T-helper 2 cell (primary cell): ENCODE data around the gene YEATS4.
"Not testable (repeated sequence)": the region's sequence is repeated elsewhere in the genome, so short reads cannot be mapped to it uniquely, and the experiment has no call there.

Source experiments
- DNase-seq, 5 experiments: peaks; one replicate each; pipeline versions ENCODE4 v3.0.0 to v3.0.0-alpha.2; 2012 to 2022
- total RNA-seq, 2 donors: gene quantifications; one replicate each; lab custom pipeline; 2026; lab: John Stamatoyannopoulos, UW

The YEATS4 gene
- 21.5 to 23.9 reads per million in 2 donors for total RNA-seq

DNA sequence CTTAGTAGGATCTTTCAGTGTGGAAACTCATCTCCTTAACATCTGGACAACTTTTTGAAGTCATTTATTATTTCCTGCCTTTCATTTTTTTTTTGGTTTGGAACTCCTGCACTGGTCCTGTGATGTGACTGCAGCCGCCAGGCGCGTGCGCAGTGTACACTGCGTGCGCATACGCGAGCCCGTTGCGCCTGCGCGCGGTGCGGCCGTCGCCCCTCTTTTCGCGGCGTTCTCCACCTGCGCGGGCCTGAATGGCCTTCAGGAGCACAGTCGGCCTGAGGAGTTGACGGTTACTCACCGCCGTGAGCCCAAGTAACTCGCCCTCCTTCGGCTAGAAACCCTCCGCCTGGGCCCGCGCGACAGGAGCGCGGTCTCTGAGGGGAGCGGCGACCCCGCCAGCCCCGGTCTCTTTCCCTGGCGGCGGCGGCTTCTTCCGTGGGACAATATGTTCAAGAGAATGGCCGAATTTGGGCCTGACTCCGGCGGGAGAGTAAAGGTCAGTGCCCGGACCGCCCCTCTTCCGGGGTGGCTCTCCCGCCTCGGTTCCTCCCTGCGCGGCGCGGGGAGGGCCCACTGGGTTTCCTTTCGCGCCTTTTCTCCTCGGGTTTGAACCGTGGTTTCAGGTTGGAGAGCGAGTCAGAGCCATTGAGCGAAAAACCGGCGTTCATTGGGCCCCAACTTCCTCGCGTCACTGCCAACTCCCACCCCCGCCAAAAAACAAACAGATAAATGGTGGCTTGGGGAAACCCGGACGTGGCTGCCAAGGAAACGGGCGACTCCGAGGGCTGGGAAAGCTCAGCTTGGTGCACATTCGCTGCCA, at the start of gene YEATS4:
YEATS4 (plus strand) TSS at position 213 of the 817 bp plus-strand sequence; CDS start at position 443, 230 bp downstream.
- DNase-seq: peak; percentile 72 to 98 (median 77)

GRCh38 chr12:69313209-69313608, 46.3 kb upstream of the YEATS4 start:
- DNase-seq: no peak

DNA sequence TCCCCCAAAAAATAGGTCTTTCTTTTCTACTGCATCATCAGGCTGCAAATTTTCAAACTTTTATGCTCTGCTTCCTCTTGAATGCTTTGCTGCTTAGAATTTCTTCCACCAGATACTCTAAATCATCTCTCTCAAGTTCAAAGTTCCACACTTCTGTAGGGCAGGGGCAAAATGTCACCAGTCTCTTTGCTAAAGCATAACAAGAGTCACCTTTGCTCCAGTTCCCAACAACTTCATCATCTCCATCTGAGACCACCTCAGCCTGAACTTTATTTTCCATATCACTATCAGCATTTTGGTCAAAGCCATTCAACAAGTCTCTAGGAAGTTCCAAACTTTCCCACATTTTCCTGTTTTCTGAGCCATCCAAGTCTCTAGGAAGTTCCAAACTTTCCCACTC, 42.8 kb upstream of the YEATS4 start:
- not testable (repeated sequence) for DNase-seq

GRCh38 chr12:69317233-69317632, 42.3 kb upstream of the YEATS4 start:
- not testable (repeated sequence) for DNase-seq

- no peak for DNase-seq
These were observed 41.3 kb upstream of the YEATS4 start for GRCh38 chr12:69318225-69318624.

DNA sequence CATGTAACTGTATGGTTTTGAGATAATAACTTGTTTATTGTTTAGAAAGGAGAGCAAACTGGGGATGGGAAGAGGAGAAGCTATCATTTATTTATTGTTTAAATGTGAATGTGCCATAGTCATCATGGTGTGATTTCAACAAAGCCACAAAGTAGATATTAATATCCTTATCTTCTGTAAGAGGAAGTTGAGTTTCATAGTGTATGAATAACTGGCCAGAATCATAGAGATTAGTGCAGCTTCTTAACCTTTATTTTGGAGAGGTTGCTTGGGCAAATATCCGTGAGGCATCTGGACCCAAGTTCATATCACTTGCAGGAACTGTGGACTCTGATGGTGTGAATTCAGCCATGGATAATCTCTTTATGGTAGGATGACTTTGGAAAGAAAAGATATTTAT, 38.2 kb upstream of the YEATS4 start:
- peak in 1 of 5 experiments; percentile 23 for DNase-seq

- DNase-seq: peak in 1 of 5 experiments; percentile 74
These were observed 34.6 kb upstream of the YEATS4 start for GRCh38 chr12:69324797-69325466.

DNA sequence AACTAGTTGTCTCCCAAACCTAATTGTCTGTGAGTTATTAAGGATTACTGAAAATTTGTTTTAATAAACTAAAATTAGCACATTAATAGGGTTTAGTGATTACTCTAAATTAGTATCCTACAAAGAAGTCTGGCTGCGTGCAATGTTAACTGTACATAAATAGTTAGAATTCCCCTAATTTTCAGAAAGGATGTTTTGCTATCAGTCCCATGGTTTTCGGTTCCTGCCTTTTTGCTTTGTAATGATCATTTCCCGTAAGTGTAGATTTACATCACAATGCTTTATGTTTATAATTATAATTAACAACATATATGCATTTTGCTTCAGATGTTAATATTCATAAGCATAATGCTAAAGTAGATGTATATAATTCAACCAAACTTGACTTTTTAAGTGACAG, 31.1 kb upstream of the YEATS4 start:
- no peak for DNase-seq

- peak in 2 of 5 experiments; percentile 24 to 91 for DNase-seq
These were observed 29.7 kb upstream of the YEATS4 start for GRCh38 chr12:69329669-69330428.

DNA sequence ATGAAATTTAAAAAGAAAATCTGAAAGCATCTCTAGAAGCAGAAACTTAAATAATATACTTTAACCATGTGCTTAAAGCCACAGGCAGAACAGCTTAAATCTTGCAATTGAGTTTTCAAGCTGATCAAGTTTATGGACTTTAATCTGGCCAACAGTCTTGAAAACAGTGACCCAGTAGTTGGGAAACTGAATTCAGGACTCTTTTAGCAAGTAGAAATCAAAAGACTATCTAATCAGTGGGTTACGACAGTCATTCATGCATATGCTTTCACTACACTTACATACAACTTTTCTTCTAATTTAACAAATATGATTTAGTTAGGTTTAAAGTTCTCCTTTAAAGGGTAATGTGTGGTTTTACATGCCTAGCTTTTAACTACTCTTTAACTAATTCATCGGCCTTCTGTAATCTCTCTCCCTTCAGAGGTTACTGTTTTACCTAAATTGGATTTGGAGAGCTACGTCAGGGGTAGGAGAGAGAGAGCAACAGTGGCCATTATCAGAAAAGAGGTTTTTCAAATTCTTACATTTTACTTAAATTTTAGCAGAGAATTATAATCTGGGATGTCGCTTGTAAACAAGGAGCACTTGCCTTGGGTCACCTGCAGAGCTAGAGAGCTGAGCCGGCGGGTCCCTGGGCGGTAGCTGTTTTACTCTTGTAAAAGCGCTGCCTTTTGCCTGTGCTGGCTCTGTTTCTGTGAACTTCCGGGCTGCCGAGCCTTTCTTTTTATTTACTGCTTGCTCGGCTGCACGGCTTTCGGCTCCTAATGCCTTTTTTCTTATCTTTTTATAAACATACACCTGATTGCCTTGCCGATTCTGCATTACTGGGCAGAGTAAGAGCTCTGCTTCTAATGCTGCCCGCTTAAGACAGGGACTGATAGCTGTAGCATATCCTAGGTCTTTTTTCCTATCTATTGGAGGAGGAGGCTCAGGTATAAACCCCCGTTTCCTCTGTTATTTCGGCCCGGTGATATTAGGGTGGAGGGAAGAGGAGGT, 28.8 kb upstream of the YEATS4 start:
- peak; percentile 15 to 88 (median 33) for DNase-seq

GRCh38 chr12:69331519-69331908, 28.0 kb upstream of the YEATS4 start:
- DNase-seq: no peak

DNA sequence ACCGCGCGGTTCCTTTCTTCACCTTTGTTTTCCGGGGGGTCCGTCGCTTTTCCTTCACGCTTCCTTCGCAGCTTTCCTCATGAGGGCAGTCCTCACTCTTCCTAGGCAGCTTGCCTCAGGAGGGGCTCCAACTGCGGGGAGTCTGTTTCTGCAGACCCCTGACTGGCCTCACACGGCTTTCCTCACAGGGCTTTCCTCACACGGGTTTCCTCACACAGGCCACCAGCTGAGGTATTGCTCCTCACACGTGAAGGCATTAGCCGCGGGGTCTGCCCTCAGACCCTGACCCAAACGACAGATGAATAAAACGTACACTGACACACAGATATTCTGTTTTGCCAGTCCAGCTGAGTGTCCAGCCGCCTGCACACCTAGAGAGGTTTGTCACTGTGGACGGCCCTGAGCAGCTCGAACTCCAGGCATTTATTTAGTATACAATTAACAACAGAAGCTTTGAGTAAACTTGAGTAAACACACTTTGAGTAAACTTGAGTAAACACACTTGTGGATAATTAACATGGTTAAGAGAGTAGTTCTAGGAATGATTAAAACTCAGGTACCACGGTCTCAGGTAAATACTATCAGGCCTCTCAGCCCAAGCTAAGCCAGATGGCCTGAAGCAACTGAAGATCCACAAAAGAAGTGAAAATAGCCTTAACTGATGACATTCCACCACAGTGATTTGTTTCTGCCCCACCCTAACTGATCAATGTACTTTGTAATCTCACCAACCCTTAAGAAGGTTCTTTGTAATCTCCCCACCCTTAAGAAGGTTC, 27.4 kb upstream of the YEATS4 start:
- DNase-seq: no peak

DNA sequence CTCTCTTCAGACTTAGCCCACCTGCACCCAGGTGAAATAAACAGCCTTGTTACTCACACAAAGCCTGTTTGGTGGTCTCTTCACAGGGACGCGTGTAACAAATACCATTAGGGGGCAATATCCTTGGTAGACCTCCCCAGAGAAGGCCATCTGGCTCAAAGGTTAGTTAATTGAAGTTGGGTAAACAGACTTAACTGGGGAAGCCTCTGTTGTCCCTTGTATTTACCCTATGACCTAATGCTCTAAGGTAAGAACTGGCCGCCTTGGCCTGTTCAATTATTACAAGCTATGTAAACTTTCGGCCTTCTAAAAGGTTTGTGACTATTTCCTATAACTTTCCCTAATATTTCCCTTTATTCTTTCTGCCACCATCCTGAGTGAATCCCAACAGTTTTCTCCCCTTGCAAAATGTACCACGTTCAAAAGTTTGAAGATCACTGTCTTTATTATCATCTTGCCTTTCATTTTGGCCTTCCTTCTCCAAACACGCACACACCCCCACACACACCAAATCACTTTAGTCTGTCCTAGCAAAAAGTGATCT, 26.7 kb upstream of the YEATS4 start:
- no peak for DNase-seq

DNA sequence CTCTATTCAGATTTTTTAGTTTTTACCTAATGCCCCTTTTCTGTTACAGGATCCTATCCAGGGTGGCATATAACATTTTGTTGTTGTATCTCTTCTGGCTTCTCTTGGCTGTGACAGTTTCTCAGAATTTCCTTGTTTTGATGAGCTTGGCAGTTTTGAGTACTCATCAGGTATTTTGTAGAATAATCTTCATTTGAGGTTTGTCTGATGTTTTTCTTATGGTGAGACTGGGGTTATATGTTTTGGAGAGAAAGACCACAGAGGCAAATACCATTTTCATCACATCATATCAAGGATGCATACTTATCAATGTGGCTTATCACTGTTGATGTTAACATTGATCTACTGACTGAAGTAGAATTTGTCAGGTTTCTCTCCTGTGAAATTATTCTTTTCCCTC, 25.4 kb upstream of the YEATS4 start:
- peak in 1 of 5 experiments; percentile 90 for DNase-seq

DNA sequence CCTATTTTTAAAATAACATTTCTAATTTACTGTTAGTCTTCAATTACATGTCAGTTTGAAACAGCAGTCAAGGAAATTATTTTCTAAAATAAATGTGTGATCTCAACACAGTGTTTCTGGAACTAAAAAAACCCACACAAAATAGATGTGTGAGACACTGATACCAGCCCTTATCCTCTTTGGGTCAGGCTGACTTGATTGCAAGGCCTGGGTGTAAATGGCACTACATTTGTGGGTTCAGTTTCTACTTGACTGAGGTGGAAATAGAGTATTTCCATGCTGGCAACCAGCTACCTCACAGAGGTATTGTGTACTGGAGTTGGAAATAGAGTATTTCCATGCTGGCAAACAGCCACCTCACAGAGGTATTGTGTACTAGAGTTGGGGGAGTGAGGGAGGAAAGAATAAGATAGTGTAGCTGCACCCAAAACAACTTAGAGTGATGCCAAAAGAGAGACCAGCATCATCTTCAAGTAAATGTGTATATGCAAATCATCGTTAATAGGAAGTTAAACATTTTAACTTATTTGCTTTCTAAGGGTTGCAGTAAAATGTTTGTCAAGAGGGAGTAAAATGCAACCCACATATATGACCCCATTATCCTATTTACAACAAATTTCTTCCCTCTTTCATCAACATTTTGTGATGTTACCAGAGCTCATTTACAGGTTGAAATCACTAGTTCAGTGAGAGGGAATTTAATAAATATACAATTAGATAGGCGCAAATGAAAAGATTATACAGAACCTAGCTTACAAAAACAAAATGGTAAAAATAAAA, 22.0 kb upstream of the YEATS4 start:
- DNase-seq: peak in 1 of 5 experiments; percentile 62

DNA sequence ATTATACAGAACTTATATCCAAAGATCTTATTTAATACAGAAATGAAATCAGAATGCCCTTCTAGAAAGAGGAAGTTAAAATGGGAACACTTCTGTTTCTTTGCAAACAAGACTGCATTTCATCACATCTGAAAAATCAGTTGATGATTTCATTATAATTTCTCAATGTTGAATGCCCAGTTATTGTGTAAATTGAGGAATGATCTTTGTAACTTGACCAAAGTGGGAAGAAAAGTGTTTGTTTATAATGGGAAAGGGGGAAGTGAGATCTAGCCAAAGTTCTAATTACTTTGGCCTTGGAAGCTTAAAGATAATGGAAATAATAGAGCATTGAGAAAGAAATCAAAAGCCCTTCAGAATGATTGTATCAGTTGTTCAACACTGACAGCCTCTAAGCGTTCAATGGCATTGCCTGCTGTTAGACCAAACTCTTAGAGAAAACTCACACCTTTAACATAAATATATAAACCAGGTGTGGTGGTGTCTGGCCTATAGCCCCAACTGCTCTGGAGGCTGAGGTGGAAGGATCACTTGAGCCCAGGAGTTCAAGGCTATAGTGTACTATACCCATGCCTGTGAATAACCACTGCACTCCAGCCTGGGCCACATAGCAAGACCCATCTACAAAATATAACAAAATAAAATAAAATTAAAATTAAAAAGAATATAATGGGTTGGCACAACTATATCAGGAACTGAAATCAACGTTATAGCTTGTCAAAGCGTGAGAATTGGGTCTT, 21.3 kb upstream of the YEATS4 start:
- no peak for DNase-seq

DNA sequence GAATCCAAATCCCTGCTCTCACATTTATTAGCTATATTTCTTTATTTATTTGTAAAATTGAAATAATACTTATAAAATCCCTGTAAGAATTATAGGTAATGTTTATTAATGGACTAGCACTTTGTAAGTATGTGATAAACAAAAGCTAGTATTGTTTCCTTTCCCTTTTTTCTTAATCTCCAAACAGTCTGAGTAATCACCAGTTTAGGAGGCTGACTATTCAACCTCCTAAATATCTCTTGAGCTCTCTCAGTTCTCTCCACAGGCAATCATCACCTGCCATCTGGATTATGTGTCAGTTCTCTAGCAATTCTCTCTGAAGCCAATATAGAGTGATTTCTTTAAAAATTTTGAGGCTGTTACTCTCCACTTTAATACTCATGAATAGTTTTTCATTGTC, 20.6 kb upstream of the YEATS4 start:
- no peak for DNase-seq

DNA sequence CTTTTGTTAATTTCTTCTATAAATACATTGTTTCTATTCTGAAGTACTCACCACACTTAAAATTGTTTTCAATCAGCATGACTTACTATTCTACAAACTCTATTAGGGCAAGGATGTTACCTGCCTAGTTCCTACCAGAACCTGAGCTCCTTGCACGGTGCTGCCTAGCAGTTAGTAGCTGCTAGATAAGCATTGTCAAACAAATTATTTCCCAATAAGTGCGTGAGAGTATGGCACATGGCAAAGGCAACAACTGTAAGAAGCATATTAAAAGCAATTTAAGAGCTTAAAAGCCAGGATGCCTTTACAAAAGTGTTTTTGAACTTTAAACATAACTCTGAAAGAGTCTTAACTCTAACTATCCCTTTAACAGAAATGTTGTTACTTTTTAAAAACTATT, 19.5 kb upstream of the YEATS4 start:
- no peak for DNase-seq

- DNase-seq: no peak
These were observed 18.2 kb upstream of the YEATS4 start for GRCh38 chr12:69341328-69341727.
